LNCAP (cell line): ENCODE results near the gene MTHFD2.

Experiments
- TF ChIP-seq, protein P1 (sequence below): fragments of 450-650 bp; IDR thresholded peaks from 2 replicates; pipeline ENCODE4 v1.5.1; 2017; ENCODE audit warnings: mild to moderate bottlenecking

The MTHFD2 gene

DNA sequence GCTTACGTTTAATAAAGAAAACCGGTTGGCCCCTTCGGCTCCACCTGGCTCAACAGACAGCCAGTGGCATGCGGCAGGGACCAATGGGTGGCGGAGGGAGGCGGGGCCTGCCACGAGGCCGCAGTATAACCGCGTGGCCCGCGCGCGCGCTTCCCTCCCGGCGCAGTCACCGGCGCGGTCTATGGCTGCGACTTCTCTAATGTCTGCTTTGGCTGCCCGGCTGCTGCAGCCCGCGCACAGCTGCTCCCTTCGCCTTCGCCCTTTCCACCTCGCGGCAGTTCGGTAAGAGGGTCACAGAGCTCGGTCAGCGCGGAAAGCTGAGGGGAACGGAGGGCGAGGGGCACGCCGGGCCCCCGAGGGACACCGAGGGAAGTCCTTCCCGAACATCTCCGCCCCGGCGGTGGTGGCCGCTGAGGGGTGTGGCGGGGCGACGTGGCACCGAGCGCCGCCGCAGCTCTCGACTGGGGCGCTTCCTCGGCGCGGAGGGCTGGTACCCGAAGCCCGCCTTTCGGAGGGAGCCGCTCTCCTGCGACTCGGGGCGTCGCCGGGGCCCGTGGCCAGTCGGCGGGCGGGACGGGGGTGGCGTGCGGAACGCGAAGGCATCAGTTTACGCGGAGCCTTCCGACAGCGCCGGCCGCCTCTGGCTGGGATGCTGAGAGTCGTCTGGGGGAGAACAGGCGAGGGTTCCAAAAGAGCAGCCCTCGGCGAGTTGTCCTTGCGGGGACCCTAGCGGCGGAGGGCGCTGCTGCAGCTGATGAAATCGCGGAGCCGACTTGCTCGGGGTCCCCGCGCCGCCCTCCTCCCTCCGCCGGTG is at the start of gene MTHFD2:
MTHFD2 (plus strand) TSS at position 155 of the 814 bp plus-strand sequence; CDS start at position 182, 27 bp downstream.
- TF ChIP-seq, protein P1, sequence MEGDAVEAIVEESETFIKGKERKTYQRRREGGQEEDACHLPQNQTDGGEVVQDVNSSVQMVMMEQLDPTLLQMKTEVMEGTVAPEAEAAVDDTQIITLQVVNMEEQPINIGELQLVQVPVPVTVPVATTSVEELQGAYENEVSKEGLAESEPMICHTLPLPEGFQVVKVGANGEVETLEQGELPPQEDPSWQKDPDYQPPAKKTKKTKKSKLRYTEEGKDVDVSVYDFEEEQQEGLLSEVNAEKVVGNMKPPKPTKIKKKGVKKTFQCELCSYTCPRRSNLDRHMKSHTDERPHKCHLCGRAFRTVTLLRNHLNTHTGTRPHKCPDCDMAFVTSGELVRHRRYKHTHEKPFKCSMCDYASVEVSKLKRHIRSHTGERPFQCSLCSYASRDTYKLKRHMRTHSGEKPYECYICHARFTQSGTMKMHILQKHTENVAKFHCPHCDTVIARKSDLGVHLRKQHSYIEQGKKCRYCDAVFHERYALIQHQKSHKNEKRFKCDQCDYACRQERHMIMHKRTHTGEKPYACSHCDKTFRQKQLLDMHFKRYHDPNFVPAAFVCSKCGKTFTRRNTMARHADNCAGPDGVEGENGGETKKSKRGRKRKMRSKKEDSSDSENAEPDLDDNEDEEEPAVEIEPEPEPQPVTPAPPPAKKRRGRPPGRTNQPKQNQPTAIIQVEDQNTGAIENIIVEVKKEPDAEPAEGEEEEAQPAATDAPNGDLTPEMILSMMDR: peak; percentile 47

DNA sequence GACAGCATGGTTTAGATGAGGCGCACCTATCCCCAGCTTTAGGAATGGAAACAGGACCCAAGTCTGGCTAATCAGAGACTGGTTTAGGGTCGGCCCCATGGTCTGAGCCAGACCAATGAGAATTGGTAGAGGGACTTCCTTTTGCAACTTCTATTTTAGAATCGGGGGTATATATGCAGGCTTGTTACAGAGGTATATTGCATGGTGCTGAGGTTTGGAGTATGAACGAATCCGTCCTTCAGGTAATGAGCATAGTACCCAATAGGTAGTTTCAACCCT is 49.2 kb upstream of the MTHFD2 start:
- TF ChIP-seq, protein P1: no peak

- TF ChIP-seq, protein P1: no peak
These were observed 48.7 kb upstream of the MTHFD2 start for GRCh38 chr2:74149570-74150319.

- TF ChIP-seq, protein P1: no peak
These were observed 45.5 kb upstream of the MTHFD2 start for GRCh38 chr2:74152954-74153353.

GRCh38 chr2:74155830-74156229 is 42.6 kb upstream of the MTHFD2 start:
- TF ChIP-seq, protein P1: no peak

DNA sequence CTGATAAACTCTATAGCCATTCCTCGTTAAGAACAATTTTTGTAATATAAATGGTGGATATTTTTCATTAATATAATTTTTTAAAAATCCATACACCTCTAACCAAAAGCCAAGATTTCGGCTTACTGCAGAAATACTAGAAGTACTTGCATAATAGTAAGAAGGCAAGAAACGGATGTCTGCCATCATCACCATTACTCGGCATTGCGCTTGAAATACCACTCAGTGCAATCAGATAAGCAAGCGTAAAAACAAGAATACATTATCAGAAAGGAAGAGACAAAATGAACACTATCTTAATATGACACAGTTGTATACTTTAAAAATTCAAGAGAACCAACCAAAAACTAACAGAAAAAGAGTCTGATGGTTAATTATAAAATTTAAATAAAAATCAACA is 35.5 kb upstream of the MTHFD2 start:
- TF ChIP-seq, protein P1: no peak

DNA sequence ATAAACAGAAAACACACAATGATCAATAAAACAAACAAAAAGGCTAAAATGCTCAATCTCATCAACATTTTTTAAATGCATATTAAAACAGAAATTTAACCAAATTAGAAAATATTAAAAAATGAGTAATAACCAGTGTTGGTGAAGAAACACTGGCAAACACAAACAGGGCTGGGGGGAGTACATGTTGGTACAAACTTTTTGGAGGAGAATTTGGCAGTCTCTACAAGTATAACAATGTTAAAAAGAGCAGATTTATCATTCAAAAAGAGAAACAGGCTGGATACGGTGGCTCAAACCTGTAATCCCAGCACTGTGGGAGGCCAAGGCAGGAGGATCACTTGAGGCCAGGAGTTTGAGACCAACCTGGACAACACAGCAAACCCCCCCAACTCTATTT is 33.7 kb upstream of the MTHFD2 start:
- TF ChIP-seq, protein P1: no peak
